GM21576 (cell line): Measurements from ENCODE around the gene PTGER3.

Experiments used
- ATAC-seq: cut with Tn5 transposase; IDR thresholded peaks from one replicate; pipeline ENCODE4 v1.9.1; 2021; ENCODE audit warnings: mild to moderate bottlenecking, moderate library complexity; ENCODE audit not compliant: unreplicated experiment

PTGER3 gene

GRCh38 chr1:71053146-71053545 lies 5.5 kb upstream of the PTGER3 start:
- no peak for ATAC-seq

- peak; percentile 61 for ATAC-seq
These were observed 2.5 kb upstream of the PTGER3 start for GRCh38 chr1:71049951-71050598.

DNA sequence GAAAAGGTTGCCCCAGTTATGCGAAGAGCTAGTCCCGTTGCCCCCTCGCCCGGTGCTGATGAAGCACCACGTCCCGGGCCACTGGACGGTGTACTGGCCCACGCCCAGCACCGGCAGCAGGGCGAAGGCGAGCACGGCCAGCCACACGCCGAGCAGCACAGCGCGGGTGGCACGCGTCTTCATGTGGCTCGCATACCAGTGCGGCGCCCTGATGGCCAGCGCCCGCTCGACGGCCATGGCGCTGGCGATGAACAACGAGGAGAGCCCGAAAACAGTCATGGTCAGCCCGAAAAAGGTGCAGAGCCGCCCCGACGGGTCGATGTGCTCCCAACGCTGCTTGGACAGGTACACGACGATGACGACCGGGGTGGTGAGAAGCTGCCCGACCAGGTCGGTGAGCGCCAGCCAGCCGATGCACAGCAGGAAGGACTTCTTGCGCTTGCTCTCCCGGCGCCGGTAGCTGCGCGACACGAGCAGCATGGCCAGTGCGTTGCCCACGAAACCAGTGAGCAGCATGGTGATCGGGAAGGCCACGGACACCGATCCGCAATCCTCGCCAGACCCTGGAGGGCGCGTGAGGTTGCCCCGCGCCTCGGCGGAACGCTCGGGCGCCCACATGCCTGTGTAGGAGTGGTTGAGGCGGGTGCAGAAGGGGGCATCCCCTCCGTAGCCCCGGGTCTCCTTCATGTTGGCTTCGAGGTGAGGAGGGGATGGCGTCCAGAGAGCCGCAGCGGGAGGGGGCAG lies 553 bp downstream of the PTGER3 start:
- peak; percentile 31 for ATAC-seq

GRCh38 chr1:71045463-71046028 lies 2.1 kb downstream of the PTGER3 start:
- ATAC-seq: no peak

DNA sequence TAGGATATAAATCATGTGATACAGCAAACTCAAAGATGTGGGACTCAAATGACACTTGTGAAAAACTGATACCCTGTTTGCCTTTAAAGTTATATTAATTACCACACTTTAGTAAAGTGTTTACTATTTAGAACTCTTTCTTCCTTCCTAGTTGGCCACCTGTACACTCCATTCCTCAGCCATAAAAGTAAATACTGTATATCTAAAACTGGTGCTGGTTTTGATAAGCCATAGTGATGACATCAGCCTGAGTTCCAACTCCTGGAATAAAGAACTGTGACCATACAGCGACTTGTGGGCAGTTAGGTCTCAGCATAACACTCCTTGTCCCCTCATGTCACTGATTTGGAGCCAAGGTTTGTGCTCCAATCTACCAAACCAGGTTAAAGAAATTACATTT lies 2.8 kb downstream of the PTGER3 start:
- no peak for ATAC-seq

GRCh38 chr1:71043065-71043464 lies 4.6 kb downstream of the PTGER3 start:
- ATAC-seq: no peak

GRCh38 chr1:71041806-71042205 lies 5.8 kb downstream of the PTGER3 start:
- ATAC-seq: no peak

DNA sequence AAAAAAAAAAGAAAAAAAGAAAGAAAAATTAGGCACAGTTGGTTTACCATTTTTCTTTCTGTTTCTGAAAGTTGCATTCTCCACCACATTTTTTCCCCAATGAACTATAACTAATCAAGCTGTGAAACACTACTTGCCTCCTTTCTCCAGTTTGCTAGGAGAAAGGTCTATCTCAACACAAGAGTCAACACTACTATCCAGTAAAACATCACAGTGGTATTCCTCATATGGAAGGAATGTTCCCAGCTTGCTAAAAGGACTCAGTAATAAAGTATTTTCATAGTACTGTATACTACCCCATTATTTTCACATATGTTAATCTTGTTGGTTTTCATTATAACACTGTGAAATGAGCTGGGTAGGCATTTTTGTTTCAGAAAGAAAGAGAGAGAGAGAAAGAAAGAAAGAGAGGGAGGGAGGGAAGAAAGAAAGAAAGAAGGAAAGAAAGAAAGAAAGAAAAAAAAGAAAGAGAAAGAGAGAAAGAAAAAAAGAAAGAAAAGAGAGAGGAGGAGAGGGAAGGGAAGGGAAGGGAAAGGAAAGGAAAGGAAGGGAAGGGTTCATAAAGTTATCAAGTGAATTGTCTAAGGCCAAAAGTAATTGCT lies 7.9 kb downstream of the PTGER3 start:
- ATAC-seq: no peak

DNA sequence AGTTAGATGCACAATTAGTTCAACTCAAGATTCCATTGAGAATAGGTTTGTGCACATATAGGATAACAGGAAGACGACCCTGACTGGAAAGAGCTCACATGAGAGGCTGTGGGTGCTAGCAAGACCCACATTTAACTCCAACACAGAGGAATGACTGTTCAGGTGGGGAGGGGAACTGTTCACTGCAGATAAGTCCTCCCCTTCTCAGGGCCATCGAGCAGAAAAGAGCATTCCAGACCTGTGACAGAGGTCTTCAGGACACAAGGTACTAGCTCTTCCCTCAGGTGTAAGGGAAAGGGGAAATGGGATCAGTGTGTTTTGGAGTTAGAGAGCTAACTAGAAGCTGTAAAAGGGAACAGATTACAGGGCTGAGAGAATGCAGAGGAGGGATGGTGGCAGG lies 8.7 kb downstream of the PTGER3 start:
- no peak for ATAC-seq

GRCh38 chr1:71037829-71038620 lies 9.6 kb downstream of the PTGER3 start:
- no peak for ATAC-seq

DNA sequence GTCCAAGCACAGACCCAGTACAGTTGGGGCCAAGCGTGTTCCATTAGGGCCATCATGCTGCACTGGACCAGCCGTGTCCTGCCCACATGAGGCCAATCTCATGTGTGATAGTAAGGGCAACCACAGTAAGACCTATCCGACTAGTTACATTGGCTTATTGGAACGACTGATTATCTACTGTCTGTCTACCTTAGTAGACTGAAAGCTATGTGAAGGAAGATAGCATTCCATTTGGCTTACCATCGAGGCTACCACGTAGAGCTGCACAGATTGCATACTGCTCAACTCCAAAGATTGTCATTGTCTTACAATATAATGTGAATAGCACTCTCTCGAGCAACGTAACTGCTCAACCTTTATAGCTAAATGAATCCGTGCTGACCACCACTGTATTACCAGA lies 10.6 kb downstream of the PTGER3 start:
- no peak for ATAC-seq

DNA sequence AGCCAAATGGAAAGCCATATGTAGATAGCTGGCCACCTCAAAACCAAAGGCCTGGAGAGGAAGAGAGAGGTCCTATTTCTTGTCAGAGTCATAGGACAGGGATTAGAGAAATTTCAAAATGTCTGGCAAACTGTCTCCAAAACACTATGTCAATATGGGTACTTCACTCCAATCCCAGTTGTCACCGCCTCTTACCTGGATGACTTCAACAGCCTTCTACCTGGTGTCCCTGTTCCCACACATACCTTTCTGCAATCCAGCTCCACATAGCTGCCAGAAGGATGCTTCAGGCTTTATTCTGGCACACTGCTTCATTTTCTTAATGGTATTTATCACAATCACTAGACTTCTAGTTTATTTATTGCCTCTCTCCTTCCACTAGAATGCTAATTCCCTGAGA lies 14.5 kb downstream of the PTGER3 start:
- ATAC-seq: no peak

- ATAC-seq: no peak
These were observed 16.2 kb downstream of the PTGER3 start for GRCh38 chr1:71031426-71031825.

GRCh38 chr1:71030026-71030425 lies 17.6 kb downstream of the PTGER3 start:
- ATAC-seq: no peak

GRCh38 chr1:71028981-71029380 lies 18.6 kb downstream of the PTGER3 start:
- ATAC-seq: no peak

DNA sequence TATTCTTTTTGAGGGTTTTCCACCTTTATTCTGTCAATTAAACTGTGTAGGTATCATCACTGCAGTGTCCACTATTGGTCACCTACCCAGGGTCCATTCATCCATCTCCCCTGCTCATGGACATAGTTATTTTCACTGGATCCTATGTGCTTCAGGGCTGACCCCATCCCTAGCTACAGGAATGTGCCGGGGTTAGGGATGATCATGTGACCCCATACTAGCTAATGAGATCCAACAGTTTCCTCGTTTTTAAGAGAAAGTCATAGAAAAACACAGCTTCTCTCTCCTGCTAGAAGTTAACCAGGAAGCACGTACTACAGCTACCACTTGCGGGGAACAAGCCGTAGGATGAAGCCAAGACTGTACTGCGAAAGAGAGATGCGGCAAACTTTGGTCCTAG lies 19.6 kb downstream of the PTGER3 start:
- ATAC-seq: no peak

- ATAC-seq: no peak
These were observed 21.5 kb downstream of the PTGER3 start for GRCh38 chr1:71026093-71026492.

DNA sequence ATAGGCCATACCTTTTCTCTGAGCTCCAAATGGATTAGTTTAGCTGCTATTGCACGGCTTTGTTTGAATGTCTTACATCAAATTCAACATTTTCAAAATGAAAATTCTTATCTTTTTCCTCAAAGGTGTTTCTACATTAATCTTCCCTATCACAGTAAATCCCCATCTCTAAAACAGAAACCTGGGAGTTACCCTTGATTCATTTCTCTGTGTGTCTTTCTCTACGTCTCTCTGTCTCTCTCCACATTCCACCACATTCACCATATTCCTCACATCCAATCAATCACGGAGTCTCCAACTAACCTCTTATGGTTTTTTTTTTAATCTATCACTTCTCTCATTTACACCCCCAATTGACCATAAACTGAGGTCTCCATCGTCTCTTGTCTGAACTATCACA lies 24.1 kb downstream of the PTGER3 start:
- ATAC-seq: no peak

DNA sequence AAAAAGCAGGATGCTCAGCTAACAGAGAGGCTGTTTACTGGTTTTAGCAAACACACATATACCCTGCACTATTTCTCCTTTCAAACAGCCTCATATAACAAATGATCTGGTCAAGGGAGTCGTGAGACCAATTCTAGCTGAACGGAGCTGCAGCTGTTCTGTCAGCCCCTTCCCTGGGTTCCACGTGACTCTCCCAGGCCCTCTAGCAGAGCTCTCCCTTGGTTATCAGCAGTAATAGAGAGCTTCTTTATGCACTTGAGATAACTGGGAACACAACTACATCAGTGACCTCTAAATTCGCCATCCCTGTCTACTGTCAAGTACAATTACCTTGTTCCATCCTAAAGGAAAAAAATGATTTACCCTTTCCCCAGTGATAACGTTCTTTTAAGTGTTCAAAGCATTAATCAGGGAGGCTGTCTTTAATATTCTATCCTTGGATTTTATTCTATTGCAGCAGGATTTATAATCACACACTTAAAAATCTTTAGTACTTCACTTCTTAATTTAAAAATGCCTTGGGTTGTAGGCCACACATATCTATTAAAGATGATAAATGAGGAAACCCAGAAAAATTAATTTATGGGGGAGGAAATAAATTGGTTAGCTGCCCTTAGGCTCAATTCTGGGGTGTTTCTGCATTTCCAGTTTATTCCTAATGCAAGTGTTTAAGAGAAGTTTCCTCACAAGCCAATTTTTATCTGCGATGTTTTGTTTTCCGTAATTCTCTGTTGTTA lies 28.2 kb downstream of the PTGER3 start:
- ATAC-seq: no peak

- ATAC-seq: no peak
These were observed 28.8 kb downstream of the PTGER3 start for GRCh38 chr1:71018791-71019190.
